LNCAP (cell line): ENCODE data around the gene RNU5D-1.

Experiments
- TF ChIP-seq, protein P1 (sequence below): fragments of 450-650 bp; IDR thresholded peaks from 2 replicates; pipeline ENCODE4 v1.5.1; 2017; ENCODE audit warnings: mild to moderate bottlenecking

RNU5D-1 gene

DNA sequence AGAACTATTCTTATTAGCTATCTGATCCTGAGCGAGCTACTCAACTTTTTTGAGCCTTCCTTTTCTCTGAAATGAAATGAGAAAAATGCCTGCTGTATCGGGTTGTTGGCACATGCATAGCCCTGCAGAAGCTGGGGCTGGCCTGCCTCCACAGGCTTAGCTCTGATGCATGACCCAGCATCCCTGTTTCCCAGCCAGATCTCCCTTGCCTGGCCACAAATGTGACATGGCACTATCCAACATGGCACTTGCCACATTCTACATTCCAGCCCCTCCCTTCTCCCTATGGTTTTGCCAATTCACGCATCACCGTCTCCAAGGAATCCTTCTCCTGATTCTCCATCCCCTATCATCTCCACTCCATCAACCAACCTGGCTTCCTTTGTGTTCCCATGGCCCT is 13.8 kb downstream of the RNU5D-1 start:
- TF ChIP-seq, protein P1, sequence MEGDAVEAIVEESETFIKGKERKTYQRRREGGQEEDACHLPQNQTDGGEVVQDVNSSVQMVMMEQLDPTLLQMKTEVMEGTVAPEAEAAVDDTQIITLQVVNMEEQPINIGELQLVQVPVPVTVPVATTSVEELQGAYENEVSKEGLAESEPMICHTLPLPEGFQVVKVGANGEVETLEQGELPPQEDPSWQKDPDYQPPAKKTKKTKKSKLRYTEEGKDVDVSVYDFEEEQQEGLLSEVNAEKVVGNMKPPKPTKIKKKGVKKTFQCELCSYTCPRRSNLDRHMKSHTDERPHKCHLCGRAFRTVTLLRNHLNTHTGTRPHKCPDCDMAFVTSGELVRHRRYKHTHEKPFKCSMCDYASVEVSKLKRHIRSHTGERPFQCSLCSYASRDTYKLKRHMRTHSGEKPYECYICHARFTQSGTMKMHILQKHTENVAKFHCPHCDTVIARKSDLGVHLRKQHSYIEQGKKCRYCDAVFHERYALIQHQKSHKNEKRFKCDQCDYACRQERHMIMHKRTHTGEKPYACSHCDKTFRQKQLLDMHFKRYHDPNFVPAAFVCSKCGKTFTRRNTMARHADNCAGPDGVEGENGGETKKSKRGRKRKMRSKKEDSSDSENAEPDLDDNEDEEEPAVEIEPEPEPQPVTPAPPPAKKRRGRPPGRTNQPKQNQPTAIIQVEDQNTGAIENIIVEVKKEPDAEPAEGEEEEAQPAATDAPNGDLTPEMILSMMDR: no peak

DNA sequence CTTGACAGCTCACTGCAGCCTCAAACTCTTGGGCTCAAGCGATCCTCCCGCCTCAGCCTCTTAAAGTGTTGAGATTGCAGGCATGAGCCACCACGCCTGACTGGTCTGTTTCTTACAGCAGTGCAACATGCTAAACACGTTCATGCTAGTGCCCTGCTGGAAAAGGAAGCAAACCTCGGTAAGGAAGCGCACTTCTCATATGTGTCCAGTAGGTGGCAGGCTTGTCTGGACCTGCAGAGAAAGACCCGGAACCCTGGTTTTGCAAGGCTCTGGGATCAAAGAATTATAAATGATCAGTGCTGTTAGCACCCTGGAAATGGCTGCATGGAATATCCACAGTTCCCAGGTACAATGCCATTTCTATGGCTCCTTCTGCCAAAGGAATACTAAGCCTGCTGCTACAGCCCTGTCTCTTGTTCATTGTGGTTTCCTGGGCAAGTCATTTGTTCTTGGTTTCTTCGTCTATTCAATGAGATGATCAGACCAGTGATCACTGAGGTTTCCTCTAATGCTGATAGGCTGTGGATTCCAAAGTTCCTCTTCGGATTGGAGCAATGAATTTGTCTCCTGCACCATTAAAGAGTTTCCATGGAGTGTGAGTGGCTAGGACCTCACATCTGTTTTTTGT is 15.9 kb downstream of the RNU5D-1 start:
- TF ChIP-seq, protein P1: peak; percentile 91

DNA sequence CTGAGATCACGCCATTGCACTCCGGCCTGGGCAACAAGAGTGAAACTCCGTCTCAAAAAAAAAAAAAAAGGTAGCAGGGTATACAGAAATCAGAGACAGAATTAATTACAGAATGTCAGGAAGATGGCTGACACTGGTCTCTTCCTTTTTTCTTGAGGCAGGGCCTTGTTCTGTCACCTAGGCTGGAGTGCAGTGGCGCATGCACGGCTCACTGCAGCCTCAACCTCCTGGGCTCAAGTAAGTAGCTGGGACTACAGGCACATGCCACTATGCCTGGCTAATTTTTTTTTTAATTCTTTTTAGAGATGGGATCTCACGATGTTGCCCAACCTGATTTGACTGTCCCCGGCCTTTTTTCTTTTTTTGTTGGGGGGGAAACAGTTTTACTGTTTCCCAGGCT is 16.4 kb downstream of the RNU5D-1 start:
- TF ChIP-seq, protein P1: no peak

DNA sequence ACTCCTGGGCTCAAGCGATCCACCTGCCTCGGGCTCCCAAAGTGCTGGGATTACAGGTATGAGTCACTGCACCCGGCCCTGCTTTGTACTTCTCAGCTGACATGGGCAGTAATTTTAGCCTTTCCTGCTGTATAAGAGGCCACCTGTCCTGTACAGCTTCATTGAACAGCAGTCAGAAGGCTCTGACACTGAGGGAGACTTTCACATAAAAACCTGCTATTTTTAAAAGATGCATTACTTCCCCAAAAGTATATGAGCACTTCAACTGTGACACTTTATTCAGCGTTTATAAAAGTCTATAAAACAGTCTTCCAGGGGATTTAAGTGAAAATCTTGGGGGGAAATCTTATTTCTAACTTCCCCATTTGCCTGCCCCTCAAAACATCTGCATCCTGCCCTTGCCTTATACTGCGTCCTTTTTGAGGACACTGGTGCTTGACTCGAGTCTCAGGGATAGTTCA is 17.6 kb downstream of the RNU5D-1 start:
- TF ChIP-seq, protein P1: no peak

DNA sequence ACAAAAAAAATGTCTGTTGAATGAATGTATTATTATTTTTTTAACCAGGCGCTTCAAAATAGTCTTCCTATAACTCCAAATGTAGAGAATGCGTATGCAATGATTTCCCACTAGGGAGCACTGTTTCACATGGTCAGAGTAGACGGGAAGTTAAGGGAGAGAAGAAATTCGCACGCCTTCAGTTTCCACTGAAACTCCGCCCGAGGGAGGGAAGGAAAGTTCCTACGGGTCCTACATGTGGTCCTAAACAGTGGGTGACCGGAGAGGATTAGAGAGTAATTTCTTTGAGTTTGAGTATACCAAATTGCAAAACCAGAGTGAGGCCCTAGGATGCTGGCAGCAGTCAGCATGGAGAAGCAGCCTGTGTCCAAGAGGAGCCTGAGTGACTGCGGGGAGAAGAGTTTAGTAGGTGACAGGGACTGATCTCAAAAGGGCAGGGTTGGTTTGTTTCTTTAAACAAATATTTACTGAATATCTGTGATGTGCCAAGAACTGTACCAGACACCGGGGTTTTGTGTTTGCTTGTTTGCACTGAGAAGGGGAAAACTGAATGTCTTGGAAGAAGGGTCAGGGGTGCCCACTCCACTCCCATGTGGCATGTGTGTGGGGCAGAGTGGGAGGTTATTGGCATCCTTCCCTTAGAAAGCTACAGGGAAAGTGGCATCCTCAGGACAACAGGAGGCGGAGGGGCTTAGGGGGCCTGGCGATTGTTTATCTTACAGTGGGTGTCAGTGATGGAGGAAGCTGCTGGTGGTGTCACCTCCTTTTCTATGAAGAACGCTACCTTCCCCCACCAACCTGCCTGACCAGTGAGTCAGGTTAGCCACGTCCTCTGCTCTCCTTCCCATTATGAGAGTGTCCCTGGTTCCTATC is 22.8 kb downstream of the RNU5D-1 start:
- TF ChIP-seq, protein P1: peak; percentile 29; the same call in 1 of the 2 replicates

DNA sequence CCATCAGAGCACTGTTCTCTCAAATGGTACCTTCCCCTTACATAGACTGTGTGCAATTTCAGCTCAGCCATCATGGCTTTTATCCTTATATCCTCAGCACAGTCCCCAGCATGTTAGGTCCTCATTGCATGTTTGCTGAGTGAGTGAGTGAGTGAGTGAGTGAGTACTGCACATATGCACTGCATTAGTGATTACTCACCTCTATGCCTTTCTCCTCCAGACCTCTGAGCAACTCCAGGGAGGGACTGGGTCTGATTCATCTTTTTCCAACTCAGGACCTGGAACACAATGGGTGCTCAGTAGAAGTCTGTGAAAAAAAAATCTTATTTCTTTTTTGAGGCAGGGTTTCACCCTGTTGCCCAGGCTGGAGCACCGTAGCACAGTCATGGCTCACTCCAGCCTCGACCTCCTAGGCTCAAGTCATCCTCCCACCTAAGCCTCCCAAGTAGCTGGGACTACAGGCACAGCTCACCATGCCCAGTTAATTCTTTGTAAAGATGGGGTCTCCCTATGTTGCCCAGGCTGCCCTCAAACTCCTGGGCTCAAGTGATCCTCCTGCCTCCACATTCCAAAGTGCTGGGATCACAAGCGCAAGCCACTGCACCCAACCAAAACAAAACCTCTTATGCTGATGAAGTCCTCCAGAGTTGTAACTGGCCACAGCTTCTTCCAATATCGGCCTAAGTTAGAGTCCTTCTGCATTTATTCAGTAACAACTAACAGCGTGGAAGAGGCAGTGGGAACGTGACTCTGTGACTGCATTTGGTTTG is 23.7 kb downstream of the RNU5D-1 start:
- TF ChIP-seq, protein P1: no peak

DNA sequence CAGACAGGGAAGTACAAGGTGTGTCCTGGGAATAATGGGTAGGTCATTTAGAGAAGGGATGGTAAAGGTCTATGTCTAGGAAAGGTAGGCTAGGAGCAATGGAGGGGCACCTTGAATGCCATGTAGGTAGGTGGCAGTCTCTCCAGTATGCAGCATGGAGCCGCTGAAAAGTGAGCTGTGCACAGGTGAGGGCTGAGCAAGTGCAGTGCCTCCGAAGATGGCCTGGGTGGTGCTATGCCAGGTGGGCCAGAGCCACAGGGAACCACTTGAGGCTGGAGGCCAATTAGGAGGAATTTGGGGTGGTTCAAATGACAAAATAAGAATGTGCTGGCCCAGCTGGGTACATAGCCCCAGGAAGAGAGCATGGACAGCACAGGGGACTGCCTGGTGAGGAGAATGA is 25.0 kb downstream of the RNU5D-1 start:
- TF ChIP-seq, protein P1: no peak
